Prostate gland (tissue), 2 donors: ENCODE measurements around the gene DENND4C. TPM values are rescaled to one million over a fixed set of nuclear protein-coding genes. Genes with fewer than 3 reads are reported as not detected.

Source experiments
- DNase-seq: peaks from one replicate; pipeline ENCODE4 v3.0.0-alpha.2; 2019; ENCODE audit warnings: low spot score
- H3K27ac ChIP-seq, 2 donors: fragments of 200-600 bp; sonication (generic); 2 replicates each; pipeline ENCODE4 v1.5.1; 2017 to 2019
- H3K27me3 ChIP-seq: fragments of 200-600 bp; sonication (generic); replicated peaks from 2 replicates; pipeline ENCODE4 v1.5.1; 2019; ENCODE audit not compliant: insufficient read depth
- H3K36me3 ChIP-seq, 2 donors: fragments of 200-600 bp; sonication (generic); 1 replicate in 1 of 2; 2 replicates in 1 of 2; pipeline versions ENCODE4 v1.5.1 to v1.8.1; 2017 to 2019
- H3K4me1 ChIP-seq: fragments of 200-600 bp; sonication (generic); replicated peaks from 2 replicates; pipeline ENCODE4 v1.5.1; 2019
- H3K4me3 ChIP-seq, 2 donors: fragments of 200-600 bp; sonication (generic); 2 replicates each; pipeline ENCODE4 v1.5.1; 2017 to 2019
- H3K9me3 ChIP-seq: fragments of 200-600 bp; sonication (generic); 2 replicates; pipeline ENCODE4 v1.5.1; 2017
- POLR2A ChIP-seq: fragments of 450-650 bp; IDR thresholded peaks from one replicate; pipeline ENCODE4 v1.6.1; 2016; ENCODE audit warnings: antibody characterized with exemption, mild to moderate bottlenecking
- POLR2AphosphoS5 ChIP-seq: sonication (generic); formaldehyde crosslinking; IDR thresholded peaks from one replicate; pipeline ENCODE4 v1.6.1; 2017; ENCODE audit warnings: antibody characterized with exemption
- WGBS: methylation state at CpG from one replicate; pipeline ENCODE4 v1.1.5; 2018; 5-methylcytosine and 5-hydroxymethylcytosine counted together
- intact Hi-C: fragments of 100-400 bp; cut with DNase I; formaldehyde crosslinking; loops from one replicate; pipeline ENCODE4 v1.14.2; 2022
- total RNA-seq, 2 donors: library from RNA; depleted of rRNA; stranded (reverse); fragments of >200 nt; gene quantifications; one replicate each; pipeline ENCODE4 v1.1.0, GENCODE V29; 2016
- TF ChIP-seq, protein P1 (sequence below), 4 experiments: fragments of 200-600 bp in 2 of 4; fragments of 450-650 bp in 2 of 4; sonication (generic) in 2 of 4; IDR thresholded peaks; 1 replicate in 3 of 4; 2 replicates in 1 of 4; pipeline ENCODE4 v1.5.1; 2016 to 2019; ENCODE audit warnings: antibody characterized with exemption in 4 of 4, mild to moderate bottlenecking in 2 of 4, moderate library complexity in 2 of 4

DENND4C gene
- total RNA-seq, 2 donors from 2014 or later: 71.4 to 104 TPM

- WGBS: 69% methylated on average over 4 of the region's 4 CpGs
- TF ChIP-seq POLR2A (no peak), POLR2AphosphoS5 (no peak)
- TF ChIP-seq, protein P1, sequence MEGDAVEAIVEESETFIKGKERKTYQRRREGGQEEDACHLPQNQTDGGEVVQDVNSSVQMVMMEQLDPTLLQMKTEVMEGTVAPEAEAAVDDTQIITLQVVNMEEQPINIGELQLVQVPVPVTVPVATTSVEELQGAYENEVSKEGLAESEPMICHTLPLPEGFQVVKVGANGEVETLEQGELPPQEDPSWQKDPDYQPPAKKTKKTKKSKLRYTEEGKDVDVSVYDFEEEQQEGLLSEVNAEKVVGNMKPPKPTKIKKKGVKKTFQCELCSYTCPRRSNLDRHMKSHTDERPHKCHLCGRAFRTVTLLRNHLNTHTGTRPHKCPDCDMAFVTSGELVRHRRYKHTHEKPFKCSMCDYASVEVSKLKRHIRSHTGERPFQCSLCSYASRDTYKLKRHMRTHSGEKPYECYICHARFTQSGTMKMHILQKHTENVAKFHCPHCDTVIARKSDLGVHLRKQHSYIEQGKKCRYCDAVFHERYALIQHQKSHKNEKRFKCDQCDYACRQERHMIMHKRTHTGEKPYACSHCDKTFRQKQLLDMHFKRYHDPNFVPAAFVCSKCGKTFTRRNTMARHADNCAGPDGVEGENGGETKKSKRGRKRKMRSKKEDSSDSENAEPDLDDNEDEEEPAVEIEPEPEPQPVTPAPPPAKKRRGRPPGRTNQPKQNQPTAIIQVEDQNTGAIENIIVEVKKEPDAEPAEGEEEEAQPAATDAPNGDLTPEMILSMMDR (IDR thresholded peaks at IDR 0.05): no peak
- DNase-seq: no peak
These were observed 6.8 kb upstream of the DENND4C start for GRCh38 chr9:19223724-19224123.

GRCh38 chr9:19224563-19224962 lies 5.9 kb upstream of the DENND4C start:
- H3K4me1 ChIP-seq: no peaks in the 10 kb centered on the region
- no peak for DNase-seq
- no peaks in the 10 kb centered on the region for H3K27me3 ChIP-seq
- intact Hi-C loops: no loop called here
- H3K4me3 ChIP-seq: no peak overlapping the region
- 96% methylated on average over 7 of the region's 7 CpGs for WGBS
- TF ChIP-seq POLR2AphosphoS5 (no peak), POLR2A (no peak)
- TF ChIP-seq, protein P1 (IDR thresholded peaks at IDR 0.05): no peak
- H3K36me3 ChIP-seq: no peaks in the 10 kb centered on the region
- H3K27ac ChIP-seq: no peak overlapping the region
- no peaks in the 10 kb centered on the region for H3K9me3 ChIP-seq

More at GRCh38 chr9:19223724-19224123, 6.8 kb upstream of the DENND4C start:
- Histone ChIP-seq H3K9me3 (no peaks in the 10 kb centered on the region), H3K36me3 (no peaks in the 10 kb centered on the region), H3K4me1 (no peaks in the 10 kb centered on the region), H3K27me3 (no peaks in the 10 kb centered on the region), H3K27ac (no peak overlapping the region), H3K4me3 (no peak overlapping the region)
- intact Hi-C loops: no loop called here

DNA sequence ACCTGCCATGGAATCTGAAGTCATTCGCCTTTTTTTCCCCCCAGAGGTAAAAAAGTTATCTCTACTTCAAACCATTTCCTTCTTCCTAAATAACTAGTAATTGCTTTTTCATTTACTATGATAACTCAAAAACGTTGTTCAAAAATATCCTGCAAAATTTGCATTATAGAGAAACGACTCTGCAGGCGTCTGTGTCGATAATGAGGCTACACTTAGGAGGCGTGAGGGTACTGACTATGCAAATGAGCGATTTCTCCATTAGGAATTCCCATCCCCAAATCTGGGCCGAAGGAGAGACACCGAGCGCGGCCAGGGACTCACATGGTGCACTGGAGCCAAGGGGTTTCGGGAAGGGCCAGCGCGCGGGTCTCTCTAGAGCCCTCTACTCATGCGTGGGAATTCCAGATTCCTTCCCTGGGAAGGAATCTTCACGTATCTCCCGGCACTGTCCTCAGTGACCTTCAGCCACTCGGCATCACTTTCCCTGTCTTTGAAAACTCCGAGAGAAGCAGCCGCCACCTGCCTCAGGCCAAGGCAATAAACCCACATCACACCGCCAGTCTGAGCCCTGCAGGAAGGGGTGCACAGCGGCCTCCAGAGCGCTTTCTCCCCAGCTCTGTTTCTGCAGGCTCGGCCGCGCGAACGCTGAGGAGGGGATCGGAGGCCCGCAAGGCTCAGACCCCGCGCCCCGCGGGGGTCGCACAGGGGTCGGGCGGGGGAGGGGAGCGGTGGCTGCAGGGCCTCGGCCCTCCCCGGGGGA lies 718 bp upstream of the DENND4C start:
- intact Hi-C loops: loop anchor here (5.0 to 10.0 kb wide), 4 partner anchors 102 to 228 kb away; partner anchors contain the start of genes HAUS6, PLIN2 and RPS6
- Histone ChIP-seq H3K4me3 (peak overlapping the region; percentile 65 to 99), H3K27me3 (no peaks in the 10 kb centered on the region), H3K36me3 (no peaks in the 10 kb centered on the region), H3K4me1 (no peaks in the 10 kb centered on the region), H3K27ac (peak overlapping the region; percentile 96 to 99), H3K9me3 (no peaks in the 10 kb centered on the region)
- 4% methylated on average over 23 of the region's 41 CpGs for WGBS
- DNase-seq: no peak
- TF ChIP-seq POLR2AphosphoS5 (no peak), POLR2A (no peak)
- TF ChIP-seq, protein P1 (IDR thresholded peaks at IDR 0.05): no peak

- DNase-seq: peak; percentile 23
- Histone ChIP-seq H3K4me1 (no peaks in the 10 kb centered on the region), H3K36me3 (no peaks in the 10 kb centered on the region), H3K27me3 (no peaks in the 10 kb centered on the region), H3K4me3 (peak overlapping the region; percentile 65 to 99), H3K27ac (peak overlapping the region; percentile 96 to 99), H3K9me3 (no peaks in the 10 kb centered on the region)
- TF ChIP-seq POLR2AphosphoS5 (no peak), POLR2A (no peak)
- TF ChIP-seq, protein P1 (IDR thresholded peaks at IDR 0.05): no peak
- intact Hi-C loops: loop anchor here (5.0 to 10.0 kb wide), 4 partner anchors 104 to 226 kb away; partner anchors contain the start of genes HAUS6, PLIN2 and RPS6
- under 1% methylated on average over 35 of the region's 35 CpGs for WGBS
These were observed 822 bp downstream of the DENND4C start for GRCh38 chr9:19231126-19231903.
